Measurements from ENCODE around the gene SLC1A5.

Gene SLC1A5

GRCh38 chr19:46741447-46741846 lies 46.9 kb downstream of the SLC1A5 start:
- DNase-seq: no peak

- no peak for DNase-seq
Measured at GRCh38 chr19:46739290-46739771, 49.1 kb downstream of the SLC1A5 start.

- no peak for DNase-seq
Measured at GRCh38 chr19:46737761-46738171, 50.6 kb downstream of the SLC1A5 start.

- DNase-seq: no peak
Measured at GRCh38 chr19:46737298-46737654, 51.1 kb downstream of the SLC1A5 start.

GRCh38 chr19:46736531-46737297 lies 51.7 kb downstream of the SLC1A5 start:
- DNase-seq: no peak

- no peak for DNase-seq
Measured at GRCh38 chr19:46733690-46734292, 54.6 kb downstream of the SLC1A5 start.

- no peak for DNase-seq
Measured at GRCh38 chr19:46732966-46733689, 55.3 kb downstream of the SLC1A5 start.

GRCh38 chr19:46732172-46732938 lies 56.0 kb downstream of the SLC1A5 start:
- DNase-seq: no peak

GRCh38 chr19:46731584-46731983 lies 56.8 kb downstream of the SLC1A5 start:
- no peak for DNase-seq

GRCh38 chr19:46731007-46731501 lies 57.3 kb downstream of the SLC1A5 start:
- no peak for DNase-seq

GRCh38 chr19:46730595-46730994 lies 57.8 kb downstream of the SLC1A5 start:
- no peak for DNase-seq

GRCh38 chr19:46730187-46730586 lies 58.2 kb downstream of the SLC1A5 start:
- no peak for DNase-seq

- no peak for DNase-seq
Measured at GRCh38 chr19:46729696-46730095, 58.7 kb downstream of the SLC1A5 start.

- no peak for DNase-seq
Measured at GRCh38 chr19:46728693-46729339, 59.6 kb downstream of the SLC1A5 start.

GRCh38 chr19:46728208-46728607 lies 60.2 kb downstream of the SLC1A5 start:
- no peak for DNase-seq

- DNase-seq: no peak
Measured at GRCh38 chr19:46727757-46728156, 60.6 kb downstream of the SLC1A5 start.

- no peak for DNase-seq
Measured at GRCh38 chr19:46726971-46727501, 61.4 kb downstream of the SLC1A5 start.

GRCh38 chr19:46726551-46726950 lies 61.8 kb downstream of the SLC1A5 start:
- DNase-seq: no peak

GRCh38 chr19:46725859-46726393 lies 62.5 kb downstream of the SLC1A5 start:
- DNase-seq: no peak

GRCh38 chr19:46725036-46725820 lies 63.2 kb downstream of the SLC1A5 start:
- no peak for DNase-seq
